ENCODE measurements around the gene MMAA.
"Not testable (repeated sequence)": the region's sequence is repeated elsewhere in the genome, so short reads cannot be mapped to it uniquely, and the experiment has no call there.

The MMAA gene

DNA sequence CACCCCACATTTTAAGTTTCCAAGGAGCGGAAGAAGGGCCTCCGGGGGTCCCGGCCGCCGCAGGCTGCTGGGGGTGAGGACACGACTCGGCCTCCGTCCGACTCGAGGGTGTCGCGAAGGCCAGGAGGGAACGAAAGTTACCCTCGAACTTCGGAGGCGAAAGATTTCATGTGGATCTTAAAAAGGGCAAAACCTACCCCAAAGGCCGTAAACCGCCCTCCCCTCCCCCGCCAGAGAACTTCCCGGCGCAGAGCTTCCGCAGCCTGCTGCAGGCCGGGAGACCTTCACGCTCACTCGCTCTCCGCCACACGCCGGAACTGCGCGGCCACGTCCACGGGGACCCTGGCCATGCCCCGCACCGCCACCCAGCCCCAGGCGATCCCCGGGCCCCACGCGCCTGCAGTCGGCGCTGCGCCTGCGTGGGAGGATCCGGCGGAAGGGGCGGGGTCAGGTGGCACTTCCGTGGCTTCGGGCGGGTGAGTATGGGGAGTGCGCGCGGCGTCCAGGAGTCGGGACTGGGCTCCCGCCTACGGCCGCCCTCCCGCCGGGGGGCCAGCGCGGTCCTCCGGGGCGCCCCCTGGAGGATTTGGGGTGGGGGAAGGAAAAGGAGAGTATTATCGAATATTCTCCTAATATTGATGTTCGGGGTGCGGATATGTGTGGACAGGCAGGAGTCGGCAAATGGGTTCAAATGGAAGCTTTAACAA, at the start of gene MMAA:
MMAA (plus strand) TSS at position 454 of the 707 bp plus-strand sequence. CDS start 19,755 bp downstream, outside the sequence.
- H3K4me3 ChIP-seq (ENCODE audit: control insufficient read depth, low read depth, low read length): peak within 1 kb of the TSS; percentile 86
- peak; percentile 63 for DNase-seq (ENCODE audit: low read depth)
- TF ChIP-seq, protein P1, sequence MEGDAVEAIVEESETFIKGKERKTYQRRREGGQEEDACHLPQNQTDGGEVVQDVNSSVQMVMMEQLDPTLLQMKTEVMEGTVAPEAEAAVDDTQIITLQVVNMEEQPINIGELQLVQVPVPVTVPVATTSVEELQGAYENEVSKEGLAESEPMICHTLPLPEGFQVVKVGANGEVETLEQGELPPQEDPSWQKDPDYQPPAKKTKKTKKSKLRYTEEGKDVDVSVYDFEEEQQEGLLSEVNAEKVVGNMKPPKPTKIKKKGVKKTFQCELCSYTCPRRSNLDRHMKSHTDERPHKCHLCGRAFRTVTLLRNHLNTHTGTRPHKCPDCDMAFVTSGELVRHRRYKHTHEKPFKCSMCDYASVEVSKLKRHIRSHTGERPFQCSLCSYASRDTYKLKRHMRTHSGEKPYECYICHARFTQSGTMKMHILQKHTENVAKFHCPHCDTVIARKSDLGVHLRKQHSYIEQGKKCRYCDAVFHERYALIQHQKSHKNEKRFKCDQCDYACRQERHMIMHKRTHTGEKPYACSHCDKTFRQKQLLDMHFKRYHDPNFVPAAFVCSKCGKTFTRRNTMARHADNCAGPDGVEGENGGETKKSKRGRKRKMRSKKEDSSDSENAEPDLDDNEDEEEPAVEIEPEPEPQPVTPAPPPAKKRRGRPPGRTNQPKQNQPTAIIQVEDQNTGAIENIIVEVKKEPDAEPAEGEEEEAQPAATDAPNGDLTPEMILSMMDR (IDR thresholded peaks at IDR 0.05; ENCODE audit: control insufficient read depth, insufficient read depth, low read depth, low read length, missing control alignments): peak; percentile 56

DNA sequence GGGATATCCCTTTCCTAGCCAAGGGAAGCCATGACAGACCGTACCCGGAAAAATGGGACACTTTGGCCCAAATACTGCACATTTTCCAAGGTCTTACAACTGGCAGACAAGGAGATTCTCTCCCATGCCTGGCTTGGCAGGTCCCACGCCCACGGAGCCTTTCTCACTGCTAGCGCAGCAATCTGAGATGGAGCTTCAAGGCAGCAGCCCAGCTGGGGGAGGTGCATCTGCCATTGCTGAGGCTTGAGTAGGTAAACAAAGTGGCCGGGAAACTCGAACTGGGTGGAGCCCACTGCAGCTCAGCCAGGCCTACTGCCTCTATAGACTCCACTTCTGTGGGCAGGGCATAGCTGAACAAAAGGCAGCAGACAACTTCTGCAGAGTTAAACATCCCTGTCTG, 44.6 kb upstream of the MMAA start:
- not testable (repeated sequence) for DNase-seq (ENCODE audit: low read depth); H3K4me3 ChIP-seq (ENCODE audit: control insufficient read depth, low read depth, low read length)

DNA sequence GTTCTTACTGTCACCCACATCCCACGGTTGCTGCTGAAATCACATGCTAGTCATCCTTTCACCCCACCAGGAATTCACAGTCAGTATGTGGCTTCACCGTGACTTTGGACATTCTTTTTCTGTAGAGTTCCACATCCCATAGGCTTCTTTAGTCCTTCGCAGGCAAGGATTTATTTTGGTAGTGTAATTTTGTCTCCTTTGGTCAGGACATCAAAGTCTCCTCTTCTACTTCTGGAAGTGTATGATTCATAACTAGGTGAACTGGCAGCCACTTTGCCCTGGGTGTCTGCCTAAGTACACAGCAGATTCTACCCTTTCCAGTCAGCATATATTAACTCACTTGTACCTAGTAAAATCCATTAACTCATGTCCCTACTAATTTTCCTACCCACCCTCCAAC, 38.3 kb upstream of the MMAA start:
- H3K4me3 ChIP-seq (ENCODE audit: control insufficient read depth, low read depth, low read length): no peak overlapping the region
- TF ChIP-seq, protein P1 (IDR thresholded peaks at IDR 0.05; ENCODE audit: control insufficient read depth, insufficient read depth, low read depth, low read length, missing control alignments): no peak
- DNase-seq (ENCODE audit: low read depth): no peak

DNA sequence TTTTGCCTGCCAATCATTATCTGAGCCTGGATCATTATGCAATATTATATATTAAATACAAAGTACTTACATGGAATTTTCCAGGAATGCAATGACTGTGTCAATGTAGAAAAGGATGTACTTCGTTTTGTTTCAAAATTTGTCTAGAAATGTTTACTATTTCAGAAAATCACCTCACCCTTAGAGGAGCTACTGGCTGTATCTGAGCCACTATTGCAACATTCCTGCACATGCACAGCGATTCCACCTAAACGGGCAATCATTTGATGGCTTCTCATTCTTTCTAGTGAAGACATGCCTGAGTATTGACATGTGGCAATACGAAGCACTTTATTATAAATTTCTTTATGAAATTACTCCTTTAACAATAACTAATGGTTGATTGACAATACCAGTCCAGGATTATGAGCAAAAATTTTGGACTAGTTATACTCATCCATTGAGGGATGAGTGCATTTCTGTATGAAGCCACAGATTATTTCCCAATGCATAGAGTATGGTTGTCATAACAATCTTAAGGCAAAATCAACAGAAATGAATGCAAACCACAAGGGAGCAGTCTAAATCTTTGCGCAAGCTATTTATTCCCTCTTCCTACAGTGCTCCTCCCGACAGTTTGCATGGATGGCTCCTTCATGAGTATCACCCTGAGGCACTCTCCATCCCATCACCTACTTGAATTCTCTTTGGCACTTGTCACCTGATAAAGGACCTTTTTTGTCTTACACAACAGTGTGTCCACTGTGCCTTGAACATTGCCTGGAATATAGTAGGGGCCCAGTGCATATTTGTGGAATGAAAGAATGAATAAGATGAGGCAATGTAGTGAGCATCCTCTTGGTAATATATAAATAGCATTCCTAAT, 35.8 kb upstream of the MMAA start:
- DNase-seq (ENCODE audit: low read depth): no peak
- no peak overlapping the region for H3K4me3 ChIP-seq (ENCODE audit: control insufficient read depth, low read depth, low read length)
- TF ChIP-seq, protein P1 (IDR thresholded peaks at IDR 0.05; ENCODE audit: control insufficient read depth, insufficient read depth, low read depth, low read length, missing control alignments): no peak

DNA sequence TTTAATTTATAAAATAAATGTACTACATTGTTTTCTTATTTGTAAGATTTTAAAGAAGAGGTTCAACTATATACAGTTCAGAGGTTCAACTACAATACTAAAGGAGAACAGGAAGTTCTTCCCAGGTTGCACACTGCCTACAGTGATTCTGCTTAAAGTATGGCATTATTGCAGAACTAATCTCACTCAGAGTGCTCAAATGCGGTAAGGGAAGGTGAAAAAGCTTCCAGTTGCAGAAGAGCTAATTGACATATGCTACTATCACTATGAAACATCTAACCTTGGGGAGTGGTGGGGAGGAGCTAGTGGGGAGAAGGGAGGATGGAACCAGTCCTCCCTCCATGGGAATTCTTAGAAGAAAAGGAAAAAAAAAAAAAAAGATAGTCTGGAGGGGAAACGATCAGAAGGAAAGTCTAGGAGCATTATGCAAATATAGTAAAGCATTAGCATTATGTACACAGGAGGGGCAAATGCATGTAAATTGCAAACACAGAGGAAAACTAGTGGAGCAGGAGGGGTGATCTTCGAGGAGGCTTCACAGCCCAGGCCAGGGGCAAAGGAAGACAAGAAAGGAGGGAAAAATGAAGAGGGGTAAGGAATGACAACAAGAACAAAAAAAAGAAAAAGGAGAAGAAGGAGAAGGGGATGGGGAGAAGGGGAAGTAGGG, 32.0 kb upstream of the MMAA start:
- no peak for DNase-seq (ENCODE audit: low read depth)
- no peak overlapping the region for H3K4me3 ChIP-seq (ENCODE audit: control insufficient read depth, low read depth, low read length)
- TF ChIP-seq, protein P1 (IDR thresholded peaks at IDR 0.05; ENCODE audit: control insufficient read depth, insufficient read depth, low read depth, low read length, missing control alignments): no peak

DNA sequence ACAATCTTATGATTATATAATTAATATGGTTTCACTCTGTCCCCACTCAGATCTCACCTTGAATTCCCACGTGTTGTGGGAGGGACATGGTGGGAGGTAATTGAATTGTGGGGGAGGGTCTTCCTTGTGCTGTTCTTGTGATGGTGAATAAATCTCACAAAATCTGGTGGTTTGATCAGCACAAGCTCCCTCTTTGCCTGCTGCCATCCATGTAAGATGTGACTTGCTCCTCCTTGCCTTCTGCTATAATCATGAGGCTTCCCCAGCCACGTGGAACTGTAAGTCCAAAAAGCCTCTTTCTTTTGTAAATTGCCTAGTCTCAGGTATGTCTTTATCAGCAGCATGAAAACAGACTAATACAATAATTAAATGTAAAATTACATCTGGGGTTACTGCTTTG, 29.8 kb upstream of the MMAA start:
- H3K4me3 ChIP-seq (ENCODE audit: control insufficient read depth, low read depth, low read length); DNase-seq (ENCODE audit: low read depth): not testable (repeated sequence)

DNA sequence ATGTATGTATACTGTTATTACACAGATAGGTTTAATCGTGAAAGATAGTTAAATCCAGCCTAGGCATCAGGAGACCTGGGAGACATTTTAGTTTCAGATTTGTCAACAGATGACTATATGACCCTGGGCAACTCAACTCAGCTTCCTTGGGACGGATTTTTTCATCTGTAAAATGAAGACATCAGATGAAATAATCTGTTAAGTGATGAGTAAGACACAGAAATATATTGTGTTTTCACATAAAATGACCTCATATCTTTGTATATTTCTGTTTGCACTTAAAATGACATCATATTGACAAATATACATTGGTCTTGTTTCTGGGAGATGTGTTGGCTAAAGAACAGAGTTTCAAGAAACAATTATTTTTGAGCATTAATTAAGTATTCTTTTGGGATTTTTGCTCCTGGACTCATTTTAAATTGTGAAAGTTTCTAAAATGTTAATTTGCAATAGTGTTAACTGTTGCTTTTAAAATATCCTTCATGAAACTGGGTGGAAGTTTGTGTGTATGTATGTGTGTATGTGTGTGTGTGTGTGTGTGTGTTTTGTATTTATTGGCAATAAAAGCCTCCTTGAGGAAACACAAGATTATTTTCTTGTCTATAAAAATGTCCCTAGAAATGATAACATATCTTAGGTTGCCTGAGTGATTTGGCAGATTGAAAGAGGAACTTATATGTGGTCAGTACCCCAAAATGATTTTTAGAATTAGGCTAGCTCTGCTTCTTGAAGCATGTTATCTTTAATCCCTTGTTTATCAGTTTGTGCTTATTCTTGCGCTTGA, 29.1 kb upstream of the MMAA start:
- H3K4me3 ChIP-seq (ENCODE audit: control insufficient read depth, low read depth, low read length): no peak overlapping the region
- no peak for DNase-seq (ENCODE audit: low read depth)
- TF ChIP-seq, protein P1 (IDR thresholded peaks at IDR 0.05; ENCODE audit: control insufficient read depth, insufficient read depth, low read depth, low read length, missing control alignments): no peak

Measured in AG09309 (cell line).